ENCODE results near the gene SH3BP4.

DNA sequence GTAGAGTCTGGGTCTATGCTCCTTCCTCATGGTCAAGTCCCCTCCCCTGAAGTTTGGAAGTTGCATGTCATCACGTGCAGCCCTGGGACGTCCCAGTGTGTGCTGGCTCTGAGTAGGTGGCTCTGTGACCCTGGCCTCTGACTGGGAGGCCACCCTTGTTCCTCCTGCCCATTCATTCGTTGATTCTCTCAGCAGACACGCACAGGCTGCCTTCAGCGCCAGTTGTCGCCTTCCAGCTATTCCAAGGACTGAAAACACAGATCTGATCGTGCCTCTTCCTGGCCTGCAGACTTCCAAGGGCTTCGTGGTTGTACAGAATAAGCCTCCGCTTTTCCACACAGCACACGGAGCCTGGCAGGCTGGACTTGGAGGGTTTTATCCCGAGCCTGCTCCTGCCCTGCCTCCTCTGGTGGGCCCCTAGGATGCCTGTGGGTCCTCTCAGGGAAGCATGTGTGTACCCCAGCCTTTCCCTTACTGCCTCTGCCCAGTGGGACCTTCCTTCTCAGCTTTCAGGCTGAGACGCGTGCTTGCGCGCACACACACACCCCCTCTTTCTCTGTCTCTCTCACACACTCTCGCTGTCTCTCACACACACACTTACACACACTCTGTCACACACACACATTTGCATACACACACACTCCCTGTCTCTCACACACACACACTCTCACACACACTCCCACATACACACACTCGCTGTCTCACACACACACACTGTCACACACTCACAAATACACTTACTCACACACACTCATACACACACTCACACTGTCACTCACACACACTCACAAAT, 17.7 kb downstream of the SH3BP4 start:
- no peak for TF ChIP-seq CTCF (IDR thresholded peaks at IDR 0.05; ENCODE audit: low read depth, low read length, poor library complexity, severe bottlenecking)
- no peak for TF ChIP-seq EZH2phosphoT487 (IDR thresholded peaks at IDR 0.05; ENCODE audit: borderline replicate concordance, low read length)
